Occipital lobe (tissue), 2 donors: ENCODE results near the gene CDH8. TPM values are rescaled to one million over a fixed set of nuclear protein-coding genes. Genes with fewer than 3 reads are reported as not detected.

Experiments used
- DNase-seq: peaks from one replicate; lab custom pipeline; 2025; lab: John Stamatoyannopoulos, UW
- total RNA-seq: library from RNA; depleted of rRNA; stranded (reverse); fragments of >200 nt; gene quantifications from one replicate; pipeline ENCODE4 v1.2.3, GENCODE V29; 2014

The CDH8 gene
- total RNA-seq, 1 donor from 2014 or later: 53.7 TPM

GRCh38 chr16:62029947-62030346 lies 6.3 kb downstream of the CDH8 start:
- DNase-seq: no peak

- DNase-seq: no peak
These were observed 13.6 kb downstream of the CDH8 start for GRCh38 chr16:62022688-62023087.

GRCh38 chr16:62021161-62021581 lies 15.1 kb downstream of the CDH8 start:
- no peak for DNase-seq

GRCh38 chr16:62020681-62021080 lies 15.6 kb downstream of the CDH8 start:
- no peak for DNase-seq

- DNase-seq: no peak
These were observed 16.4 kb downstream of the CDH8 start for GRCh38 chr16:62019851-62020250.

- no peak for DNase-seq
These were observed 17.8 kb downstream of the CDH8 start for GRCh38 chr16:62018301-62019060.

GRCh38 chr16:62014319-62014923 lies 21.8 kb downstream of the CDH8 start:
- DNase-seq: no peak

- DNase-seq: no peak
These were observed 26.1 kb downstream of the CDH8 start for GRCh38 chr16:62010186-62010585.

GRCh38 chr16:61998460-61998859 lies 37.8 kb downstream of the CDH8 start:
- no peak for DNase-seq

GRCh38 chr16:61993108-61993507 lies 43.1 kb downstream of the CDH8 start:
- DNase-seq: no peak

- no peak for DNase-seq
These were observed 48.7 kb downstream of the CDH8 start for GRCh38 chr16:61987474-61988012.

GRCh38 chr16:61969077-61969382 lies 67.2 kb downstream of the CDH8 start:
- no peak for DNase-seq

- DNase-seq: no peak
These were observed 67.8 kb downstream of the CDH8 start for GRCh38 chr16:61968242-61969076.

- DNase-seq: no peak
These were observed 79.0 kb downstream of the CDH8 start for GRCh38 chr16:61957075-61957855.

- no peak for DNase-seq
These were observed 83.4 kb downstream of the CDH8 start for GRCh38 chr16:61952841-61953240.

GRCh38 chr16:61948414-61948813 lies 87.8 kb downstream of the CDH8 start:
- DNase-seq: no peak

- DNase-seq: no peak
These were observed 90.2 kb downstream of the CDH8 start for GRCh38 chr16:61946019-61946418.

- no peak for DNase-seq
These were observed 90.7 kb downstream of the CDH8 start for GRCh38 chr16:61945511-61945910.

- no peak for DNase-seq
These were observed 92.2 kb downstream of the CDH8 start for GRCh38 chr16:61944004-61944403.

GRCh38 chr16:61940611-61941010 lies 95.6 kb downstream of the CDH8 start:
- DNase-seq: no peak

- DNase-seq: no peak
These were observed 98.6 kb downstream of the CDH8 start for GRCh38 chr16:61937646-61938045.
